Measurements from ENCODE around the gene DTX1. TPM values are rescaled to one million over a fixed set of nuclear protein-coding genes. Genes with fewer than 3 reads are reported as not detected.

The DTX1 gene
- total and polyA plus RNA-seq, 2 of the 13 experiments (the other 11 are each of a cell fraction or from before 2014, with no cell fraction given): not detected

DNA sequence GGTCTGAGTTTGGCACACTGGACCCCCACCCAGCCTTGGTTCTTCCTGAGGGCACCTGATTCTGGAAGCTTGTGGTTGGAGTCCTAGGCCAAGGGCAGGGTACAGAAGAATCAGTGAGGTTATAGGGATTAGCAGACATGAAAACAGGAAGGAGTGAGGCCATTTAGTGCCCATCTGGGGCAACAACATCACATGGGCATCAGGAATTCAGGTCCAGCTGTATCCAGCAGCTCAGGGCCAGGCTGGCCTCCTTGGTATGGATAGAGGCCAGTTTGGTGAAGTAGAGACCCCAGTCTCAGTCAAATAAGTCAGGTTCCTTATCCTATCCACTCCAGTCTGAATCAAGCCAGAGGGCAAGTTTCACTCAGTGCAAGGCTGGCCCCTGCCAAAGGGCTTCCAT is 42.8 kb downstream of the DTX1 start:
- ChIA-PET CTCF (ENCODE audit: low intra/inter-chr PET ratio, low total read pairs) (interaction anchor here (2.8 kb wide), 1 partner anchor 50 kb away, joined by 43 read pairs; no protein-coding TSS in a partner anchor), POLR2A (no interaction called here)
- Histone ChIP-seq H3K9ac (ENCODE audit: insufficient read depth, low read depth, low read length) (no peak overlapping the region), H4K20me1 (ENCODE audit: insufficient read depth, low read length) (no peaks in the 10 kb centered on the region), H3K27ac (ENCODE audit: extremely low read length, insufficient read depth, low read length) (no peak overlapping the region), H3K9me3 (ENCODE audit: low read length) (no peaks in the 10 kb centered on the region), H3K4me3 (replicated peaks in 1 of 3; ENCODE audit: insufficient read depth in 1 of 3, low read depth in 2 of 3, low read length in 3 of 3) (no peak overlapping the region), H3K4me1 (ENCODE audit: insufficient read depth, low read length) (peaks cover 16% of the 10 kb centered on the region), H3K27me3 (ENCODE audit: control insufficient read depth in 1 of 2, insufficient read depth in 2 of 2, low read length in 2 of 2) (peaks cover 1 to 6% of the 10 kb centered on the region in 2 experiments; a peak in 2 of 5 replicates), H3K79me2 (ENCODE audit: insufficient read depth, low read length) (no peaks in the 10 kb centered on the region), H3K36me3 (replicated peaks in 1 of 2; ENCODE audit: control insufficient read depth in 1 of 2, insufficient read depth in 2 of 2, low read length in 2 of 2) (no peaks in the 10 kb centered on the region), H3K4me2 (ENCODE audit: low read depth, low read length) (no peak overlapping the region), H2AFZ (ENCODE audit: low read length) (no peak overlapping the region)
- FAIRE-seq (no peak), DNase-seq (ENCODE audit: low spot score) (no peak), ATAC-seq (no peak)
- in situ Hi-C loops (cut with HindIII; ENCODE audit: extremely low pct_ligation_motif_present, low pct_unique_long_range_greater_than_20kb) (loop anchor here (5.0 kb wide), 1 partner anchor 52 kb away; no protein-coding TSS in a partner anchor), intact Hi-C loops (cut with micrococcal nuclease; ENCODE audit: unreplicated experiment) (loop anchor here (2.0 kb wide), 1 partner anchor 107 kb away; no protein-coding TSS in a partner anchor)
- no TSS peak for BruUV-seq (replicated peaks)
- TF ChIP-seq ZNF329 (CRISPR knock-in tag; IDR thresholded peaks at IDR 0.05; ENCODE audit: low read depth): peak; percentile 97
- TF ChIP-seq, protein P1, sequence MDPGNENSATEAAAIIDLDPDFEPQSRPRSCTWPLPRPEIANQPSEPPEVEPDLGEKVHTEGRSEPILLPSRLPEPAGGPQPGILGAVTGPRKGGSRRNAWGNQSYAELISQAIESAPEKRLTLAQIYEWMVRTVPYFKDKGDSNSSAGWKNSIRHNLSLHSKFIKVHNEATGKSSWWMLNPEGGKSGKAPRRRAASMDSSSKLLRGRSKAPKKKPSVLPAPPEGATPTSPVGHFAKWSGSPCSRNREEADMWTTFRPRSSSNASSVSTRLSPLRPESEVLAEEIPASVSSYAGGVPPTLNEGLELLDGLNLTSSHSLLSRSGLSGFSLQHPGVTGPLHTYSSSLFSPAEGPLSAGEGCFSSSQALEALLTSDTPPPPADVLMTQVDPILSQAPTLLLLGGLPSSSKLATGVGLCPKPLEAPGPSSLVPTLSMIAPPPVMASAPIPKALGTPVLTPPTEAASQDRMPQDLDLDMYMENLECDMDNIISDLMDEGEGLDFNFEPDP (CRISPR knock-in tag; conservative IDR thresholded peaks at IDR 0.05): 0 out of 2 replicates have a peak, but pooled peaks have one; percentile 25
- no peak for TF ChIP-seq NFIC (IDR thresholded peaks at IDR 0.05; ENCODE audit: low read length)

- ChIA-PET POLR2A (no interaction called here), CTCF (ENCODE audit: low intra/inter-chr PET ratio, low total read pairs) (no interaction called here)
- peaks cover 0 to 6% of the 10 kb centered on the region in 2 experiments; a peak in 2 of 5 replicates for H3K27me3 ChIP-seq (ENCODE audit: control insufficient read depth in 1 of 2, insufficient read depth in 2 of 2, low read length in 2 of 2)
- H3K4me2 ChIP-seq (ENCODE audit: low read depth, low read length): no peak overlapping the region
- no peak for ATAC-seq
- no peak overlapping the region for H3K9ac ChIP-seq (ENCODE audit: insufficient read depth, low read depth, low read length)
- 0% methylated on average over 1 of the region's 12 CpGs for WGBS (ENCODE audit: low lambda C conversion rate)
- no peak for DNase-seq (ENCODE audit: low spot score)
- no peaks in the 10 kb centered on the region for H4K20me1 ChIP-seq (ENCODE audit: insufficient read depth, low read length)
- no peak overlapping the region for H3K4me3 ChIP-seq (replicated peaks in 1 of 3; ENCODE audit: insufficient read depth in 1 of 3, low read depth in 2 of 3, low read length in 3 of 3)
- no peaks in the 10 kb centered on the region for H3K9me3 ChIP-seq (ENCODE audit: low read length)
- H3K27ac ChIP-seq (ENCODE audit: extremely low read length, insufficient read depth, low read length): no peak overlapping the region
- H2AFZ ChIP-seq (ENCODE audit: low read length): no peak overlapping the region
- no peaks in the 10 kb centered on the region for H3K36me3 ChIP-seq (replicated peaks in 1 of 2; ENCODE audit: control insufficient read depth in 1 of 2, insufficient read depth in 2 of 2, low read length in 2 of 2)
- H3K4me1 ChIP-seq (ENCODE audit: insufficient read depth, low read length): peaks cover 16% of the 10 kb centered on the region
- intact Hi-C loops (cut with micrococcal nuclease; ENCODE audit: unreplicated experiment): loop anchor here (2.0 kb wide), 1 partner anchor 107 kb away; no protein-coding TSS in a partner anchor
- no TSS peak for BruUV-seq (replicated peaks)
- in situ Hi-C loops (cut with HindIII; ENCODE audit: extremely low pct_ligation_motif_present, low pct_unique_long_range_greater_than_20kb): loop anchor here (5.0 kb wide), 1 partner anchor 52 kb away; no protein-coding TSS in a partner anchor
- no peaks in the 10 kb centered on the region for H3K79me2 ChIP-seq (ENCODE audit: insufficient read depth, low read length)
- no peak for FAIRE-seq
- TF ChIP-seq ZKSCAN5 (CRISPR knock-in tag; IDR thresholded peaks at IDR 0.05) (no peak), ZNF7 (CRISPR knock-in tag; IDR thresholded peaks at IDR 0.05) (no peak), SOX5 (CRISPR knock-in tag; IDR thresholded peaks at IDR 0.05; ENCODE audit: borderline replicate concordance) (no peak), PCBP1 (IDR thresholded peaks at IDR 0.05; ENCODE audit: borderline replicate concordance, low read depth, low read length) (no peak), HDAC6 (IDR thresholded peaks at IDR 0.05; ENCODE audit: low read depth, low read length) (no peak), ZFP36 (IDR thresholded peaks at IDR 0.05; ENCODE audit: borderline replicate concordance, low read depth, low read length, partially characterized antibody) (no peak), FOXP1 (IDR thresholded peaks at IDR 0.05) (no peak), FOXP1 (CRISPR knock-in tag; IDR thresholded peaks at IDR 0.05) (no peak), IRF2 (CRISPR knock-in tag; IDR thresholded peaks at IDR 0.05) (no peak), SAFB2 (CRISPR knock-in tag; IDR thresholded peaks at IDR 0.05; ENCODE audit: borderline replicate concordance, low read depth) (no peak)
- TF ChIP-seq, protein P2, sequence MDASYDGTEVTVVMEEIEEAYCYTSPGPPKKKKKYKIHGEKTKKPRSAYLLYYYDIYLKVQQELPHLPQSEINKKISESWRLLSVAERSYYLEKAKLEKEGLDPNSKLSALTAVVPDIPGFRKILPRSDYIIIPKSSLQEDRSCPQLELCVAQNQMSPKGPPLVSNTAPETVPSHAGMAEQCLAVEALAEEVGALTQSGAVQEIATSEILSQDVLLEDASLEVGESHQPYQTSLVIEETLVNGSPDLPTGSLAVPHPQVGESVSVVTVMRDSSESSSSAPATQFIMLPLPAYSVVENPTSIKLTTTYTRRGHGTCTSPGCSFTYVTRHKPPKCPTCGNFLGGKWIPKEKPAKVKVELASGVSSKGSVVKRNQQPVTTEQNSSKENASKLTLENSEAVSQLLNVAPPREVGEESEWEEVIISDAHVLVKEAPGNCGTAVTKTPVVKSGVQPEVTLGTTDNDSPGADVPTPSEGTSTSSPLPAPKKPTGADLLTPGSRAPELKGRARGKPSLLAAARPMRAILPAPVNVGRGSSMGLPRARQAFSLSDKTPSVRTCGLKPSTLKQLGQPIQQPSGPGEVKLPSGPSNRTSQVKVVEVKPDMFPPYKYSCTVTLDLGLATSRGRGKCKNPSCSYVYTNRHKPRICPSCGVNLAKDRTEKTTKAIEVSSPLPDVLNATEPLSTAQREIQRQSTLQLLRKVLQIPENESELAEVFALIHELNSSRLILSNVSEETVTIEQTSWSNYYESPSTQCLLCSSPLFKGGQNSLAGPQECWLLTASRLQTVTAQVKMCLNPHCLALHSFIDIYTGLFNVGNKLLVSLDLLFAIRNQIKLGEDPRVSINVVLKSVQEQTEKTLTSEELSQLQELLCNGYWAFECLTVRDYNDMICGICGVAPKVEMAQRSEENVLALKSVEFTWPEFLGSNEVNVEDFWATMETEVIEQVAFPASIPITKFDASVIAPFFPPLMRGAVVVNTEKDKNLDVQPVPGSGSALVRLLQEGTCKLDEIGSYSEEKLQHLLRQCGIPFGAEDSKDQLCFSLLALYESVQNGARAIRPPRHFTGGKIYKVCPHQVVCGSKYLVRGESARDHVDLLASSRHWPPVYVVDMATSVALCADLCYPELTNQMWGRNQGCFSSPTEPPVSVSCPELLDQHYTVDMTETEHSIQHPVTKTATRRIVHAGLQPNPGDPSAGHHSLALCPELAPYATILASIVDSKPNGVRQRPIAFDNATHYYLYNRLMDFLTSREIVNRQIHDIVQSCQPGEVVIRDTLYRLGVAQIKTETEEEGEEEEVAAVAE (CRISPR knock-in tag; IDR thresholded peaks at IDR 0.05; ENCODE audit: borderline replicate concordance): no peak
These were observed 43.2 kb downstream of the DTX1 start for GRCh38 chr12:113099764-113100163.

All from HepG2 (cell line).